ENCODE results near the gene OR56B4.

GRCh38 chr11:6061475-6061874, 46.0 kb upstream of the OR56B4 start:
- TF ChIP-seq CTCF (conservative IDR thresholded peaks at IDR 0.05; ENCODE audit: low read length) (no peak), EZH2phosphoT487 (IDR thresholded peaks at IDR 0.05; ENCODE audit: borderline replicate concordance) (no peak)

Data from Loucy (cell line).